NCI-H1436 treated with DMSO at 0.1 percent for 48 hours (cell line): ENCODE results near the gene FANCC.

Experiments used
- DNase-seq: peaks from one replicate; lab custom pipeline; 2025; lab: John Stamatoyannopoulos, UW

The FANCC gene

DNA sequence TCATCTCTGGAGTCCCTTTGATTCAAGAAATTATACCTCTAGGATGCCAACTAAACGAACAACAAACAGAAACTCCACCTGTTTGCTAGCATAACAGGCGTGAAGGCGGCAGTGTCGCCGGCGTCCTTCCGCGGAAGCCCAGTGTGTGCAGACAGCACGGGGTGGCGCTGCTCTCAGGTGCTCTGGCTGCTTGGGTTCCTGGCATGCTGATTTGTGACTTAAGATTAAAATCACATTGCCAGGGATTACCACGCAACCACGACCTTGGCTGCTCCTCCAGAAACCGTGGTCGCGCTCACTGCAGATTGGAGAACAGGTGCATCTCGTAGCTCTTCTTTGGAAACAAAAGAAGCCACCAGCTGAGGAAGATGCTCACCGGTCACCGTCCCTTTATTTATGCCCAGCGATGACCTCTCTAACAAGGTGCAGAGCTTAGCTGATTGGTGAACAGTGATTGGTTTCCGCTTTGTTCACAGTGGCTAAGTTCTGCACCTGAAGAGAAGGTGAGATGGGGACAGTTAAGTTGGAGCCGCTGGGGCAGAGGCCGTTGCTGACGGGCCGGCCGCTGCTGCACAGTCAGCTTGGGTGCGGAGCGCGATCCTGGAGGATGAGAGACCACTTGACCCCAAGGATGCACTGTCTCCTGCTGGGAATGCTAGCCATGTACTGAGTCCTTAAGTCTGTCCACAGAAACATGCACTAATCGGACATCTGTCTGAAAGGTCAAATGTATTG lies 232.3 kb downstream of the FANCC start:
- no peak for DNase-seq

GRCh38 chr9:95084254-95084934 lies 233.1 kb downstream of the FANCC start:
- no peak for DNase-seq

DNA sequence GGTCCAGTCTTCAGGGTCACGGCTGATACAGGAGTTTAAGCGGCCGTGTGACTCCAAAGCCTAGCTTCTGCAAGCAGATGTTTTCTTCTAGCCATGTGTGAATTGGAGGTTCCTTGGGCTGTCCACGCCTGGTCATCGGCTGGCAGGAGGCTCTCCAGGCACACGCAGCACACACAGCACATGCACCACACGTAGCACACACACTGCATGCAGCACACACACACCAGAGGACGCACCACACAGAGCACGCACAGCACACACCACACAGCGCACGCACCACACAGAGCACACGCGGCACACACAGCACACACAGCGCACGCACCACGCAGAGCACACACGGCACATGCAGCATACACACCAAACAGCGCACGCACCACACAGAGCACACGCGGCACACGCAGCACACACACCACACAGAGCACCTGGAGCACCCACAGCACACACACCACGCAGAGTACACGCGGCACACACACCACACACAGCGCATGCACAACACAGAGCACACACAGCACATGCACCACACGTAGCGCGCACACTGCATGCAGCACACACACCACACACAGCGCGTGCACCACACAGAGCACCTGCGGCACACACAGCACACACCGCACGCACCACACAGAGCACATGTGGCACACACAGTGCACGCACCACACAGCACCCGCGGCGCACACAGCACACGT lies 234.3 kb downstream of the FANCC start:
- DNase-seq: no peak

DNA sequence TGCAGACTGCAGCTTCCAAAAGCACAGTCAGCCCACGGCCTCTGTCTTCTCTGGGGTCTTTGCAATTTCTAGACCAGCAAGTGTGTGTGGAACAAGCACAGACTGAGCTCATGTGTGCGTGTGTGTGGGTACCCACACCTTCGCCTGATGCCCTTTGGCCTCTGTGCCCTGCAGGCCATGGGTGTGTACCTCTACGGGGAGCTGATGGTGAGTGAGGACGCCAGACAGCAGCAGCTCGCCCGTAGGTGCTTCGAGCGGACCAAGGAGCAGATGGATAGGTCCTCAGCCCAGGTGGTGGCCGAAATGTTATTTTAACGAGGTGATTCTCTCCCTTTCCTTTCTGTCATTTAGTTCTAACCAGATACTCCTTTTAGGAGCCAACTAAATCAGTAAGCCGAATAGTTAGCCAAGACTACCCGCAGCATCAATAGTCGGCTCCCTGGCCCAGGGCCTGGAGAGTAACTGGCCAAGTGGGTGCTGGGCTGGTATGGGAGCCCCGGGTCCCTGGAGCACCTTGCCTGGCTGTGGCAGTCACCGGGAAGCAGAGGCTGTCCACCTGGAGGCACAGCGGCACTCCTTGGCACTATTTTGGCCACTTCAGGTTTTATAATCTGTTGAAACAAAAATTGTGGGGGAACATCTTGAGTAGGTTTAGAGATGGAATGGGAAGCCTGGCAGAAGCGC lies 235.0 kb downstream of the FANCC start:
- no peak for DNase-seq

GRCh38 chr9:95081998-95082397 lies 235.5 kb downstream of the FANCC start:
- no peak for DNase-seq

DNA sequence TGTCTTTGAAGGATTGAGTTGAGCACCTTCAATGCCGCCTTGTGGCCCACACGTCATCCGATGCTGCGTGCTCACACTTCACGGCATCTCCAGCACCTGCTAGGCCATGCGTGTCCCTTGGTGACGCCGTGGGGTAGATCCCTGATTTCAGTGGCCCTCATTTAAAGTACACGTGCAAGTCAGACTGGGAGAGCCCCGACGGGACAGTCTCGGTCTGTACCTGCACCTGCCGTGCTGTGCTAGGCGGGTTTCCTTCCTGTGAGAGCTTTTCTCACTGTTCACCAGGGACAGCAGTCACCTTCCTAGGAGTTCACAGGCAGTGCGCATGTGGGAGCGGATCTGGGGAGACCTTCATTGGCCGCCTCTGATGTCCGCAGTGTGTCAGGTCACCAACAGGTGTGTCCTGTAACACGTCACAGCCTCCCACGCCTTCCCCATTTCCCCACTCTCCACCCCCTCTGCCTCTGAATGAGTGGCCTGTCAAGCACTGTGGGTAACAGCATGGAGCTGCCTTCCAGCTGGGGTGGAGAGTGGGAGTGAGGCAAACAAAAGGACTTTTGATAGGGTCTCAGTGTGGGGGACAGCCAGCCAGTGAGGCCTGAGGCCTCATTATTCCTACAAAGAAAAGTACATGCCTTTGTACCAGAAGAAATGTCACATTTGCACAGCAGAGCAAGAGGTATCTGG lies 236.4 kb downstream of the FANCC start:
- DNase-seq: no peak

GRCh38 chr9:95079461-95079860 lies 238.0 kb downstream of the FANCC start:
- DNase-seq: no peak

- no peak for DNase-seq
Measured at GRCh38 chr9:95078939-95079338, 238.6 kb downstream of the FANCC start.

- DNase-seq: no peak
Measured at GRCh38 chr9:95078511-95078910, 239.0 kb downstream of the FANCC start.

GRCh38 chr9:95077766-95078370 lies 239.6 kb downstream of the FANCC start:
- DNase-seq: no peak

- no peak for DNase-seq
Measured at GRCh38 chr9:95077053-95077765, 240.3 kb downstream of the FANCC start.

- DNase-seq: no peak
Measured at GRCh38 chr9:95076696-95077052, 240.8 kb downstream of the FANCC start.

DNA sequence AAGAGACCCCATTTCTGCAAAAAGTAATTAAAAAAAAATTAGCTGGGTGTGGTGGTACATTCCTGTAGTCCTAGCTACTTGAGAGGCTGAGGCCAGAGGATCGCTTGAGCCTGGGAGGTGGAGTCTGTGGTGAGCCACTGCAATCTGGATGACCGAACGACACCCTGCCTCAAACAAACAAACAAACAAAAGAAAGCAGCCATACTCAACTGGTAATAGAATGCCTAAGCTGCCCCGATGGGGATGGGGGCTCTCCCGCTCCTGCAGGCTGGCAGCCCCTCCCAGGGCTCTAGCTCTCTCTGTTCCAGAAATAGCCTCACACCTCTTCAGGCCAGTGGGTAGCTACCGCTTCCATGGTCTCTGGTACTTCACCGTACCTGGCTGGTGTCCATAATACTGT lies 241.8 kb downstream of the FANCC start:
- no peak for DNase-seq

DNA sequence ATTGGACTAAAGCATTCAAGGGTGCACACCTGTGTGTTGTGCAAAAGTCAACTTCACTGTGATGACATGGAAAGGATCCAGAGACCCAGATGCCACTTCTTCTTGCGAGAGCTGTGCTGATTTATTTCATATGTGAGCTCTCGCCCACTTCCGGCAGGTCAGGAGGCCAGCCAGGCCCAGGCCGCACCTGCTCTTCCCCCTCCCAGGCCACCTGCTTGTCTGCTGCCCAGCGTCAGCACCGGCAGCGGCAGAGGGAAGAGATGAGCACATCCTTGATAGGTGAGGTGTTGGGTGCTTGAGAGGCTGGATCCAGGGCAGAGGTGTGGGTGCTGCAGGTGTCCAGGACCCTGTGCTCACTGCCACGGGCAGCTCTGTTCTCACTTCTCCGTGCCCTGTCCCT lies 242.9 kb downstream of the FANCC start:
- no peak for DNase-seq

GRCh38 chr9:95073918-95074317 lies 243.6 kb downstream of the FANCC start:
- DNase-seq: no peak

DNA sequence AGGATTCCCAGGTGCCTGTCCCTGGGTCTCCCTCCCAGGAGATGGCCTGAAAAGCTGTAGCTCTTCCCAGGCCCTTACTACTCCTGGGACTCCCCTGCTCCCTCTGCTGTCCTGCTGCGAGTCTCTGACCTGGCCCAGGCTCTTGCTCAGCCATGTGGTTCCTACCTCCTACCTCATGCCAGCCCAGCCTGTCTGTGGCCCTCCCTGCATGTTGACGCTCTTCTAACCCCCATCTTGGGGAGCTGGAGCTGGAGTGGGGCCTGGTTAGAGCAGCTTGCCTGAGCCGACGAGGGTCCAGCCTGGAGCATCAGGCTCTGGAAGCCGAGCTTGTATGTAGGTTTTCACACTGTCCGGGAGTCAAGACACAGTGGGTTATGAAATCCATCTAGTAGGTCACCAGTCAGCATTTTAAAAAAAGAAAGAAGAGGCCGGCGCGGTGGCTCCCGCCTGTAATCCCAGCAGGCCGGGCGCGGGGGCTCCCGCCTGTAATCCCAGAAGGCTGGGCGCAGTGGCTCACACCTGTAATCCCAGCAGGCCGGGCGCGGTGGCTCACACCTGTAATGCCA lies 244.4 kb downstream of the FANCC start:
- DNase-seq: no peak

GRCh38 chr9:95071925-95072324 lies 245.6 kb downstream of the FANCC start:
- DNase-seq: no peak

- DNase-seq: no peak
Measured at GRCh38 chr9:95071450-95071849, 246.1 kb downstream of the FANCC start.

DNA sequence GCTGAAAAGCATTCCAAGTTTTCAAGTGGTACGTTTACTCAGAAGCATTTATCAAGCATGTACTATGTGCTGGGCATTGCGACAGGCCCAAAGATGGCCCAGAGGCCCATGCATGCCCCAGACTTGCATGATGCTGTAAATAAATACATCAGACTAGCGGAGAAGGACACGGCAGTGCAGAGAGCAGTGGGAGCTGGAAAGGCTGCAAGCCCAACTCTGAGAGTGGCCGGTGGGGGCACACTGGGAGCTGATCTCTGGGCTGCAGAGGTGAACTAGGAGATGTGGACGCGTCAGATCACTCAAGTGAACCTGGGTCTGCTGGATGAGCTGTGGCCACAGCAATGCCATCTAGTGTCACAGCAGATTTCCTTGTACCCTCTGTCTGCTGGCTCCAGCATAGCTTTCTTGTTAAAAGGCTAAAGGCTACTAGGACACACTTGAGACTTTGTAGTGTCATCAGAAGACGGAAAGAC lies 246.9 kb downstream of the FANCC start:
- no peak for DNase-seq

- no peak for DNase-seq
Measured at GRCh38 chr9:95067897-95068296, 249.6 kb downstream of the FANCC start.

DNA sequence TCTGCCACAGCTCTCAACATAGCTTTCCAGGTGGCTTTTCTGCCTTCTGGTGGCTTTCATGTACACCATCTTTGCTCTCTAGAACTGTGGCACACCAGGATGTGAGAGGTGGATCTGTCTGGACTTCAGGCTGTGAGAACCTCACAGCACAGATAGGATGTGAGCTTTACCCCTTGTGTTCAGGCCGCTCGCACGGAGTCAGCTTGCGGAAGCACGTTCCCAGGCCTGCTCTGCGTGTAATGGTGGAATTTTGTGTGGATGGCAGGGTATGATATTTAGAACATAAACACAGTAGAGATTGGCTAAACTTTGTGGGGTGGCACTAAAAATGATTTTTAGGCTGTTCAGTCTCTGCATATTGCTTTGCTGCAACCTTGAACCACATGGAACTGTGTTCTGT lies 250.5 kb downstream of the FANCC start:
- no peak for DNase-seq
